PFSK-1 (cell line): Measurements from ENCODE around the gene TELO2.

Experiments
- FOXP2 ChIP-seq: optimal IDR thresholded peaks from 2 replicates; pipeline ENCODE3; 2011; ENCODE audit warnings: borderline replicate concordance, control low read depth, inconsistent platforms; ENCODE audit not compliant: insufficient read depth; ENCODE audit errors: extremely low read length, extremely low read depth
- POLR2AphosphoS5 ChIP-seq: IDR thresholded peaks from 2 replicates; pipeline ENCODE4 v1.6.1; 2012; ENCODE audit warnings: low read depth, mild to moderate bottlenecking, control low read depth, low read length, moderate library complexity
- REST ChIP-seq, 2 experiments: IDR thresholded peaks; 2 replicates each; pipeline versions ENCODE4 v1.6.1 to v1.8.0; 2011 to 2012; ENCODE audit warnings: low read depth in 2 of 2, low read length in 2 of 2, control low read depth in 1 of 2, inconsistent platforms in 1 of 2, mild to moderate bottlenecking in 1 of 2, moderate library complexity in 1 of 2; ENCODE audit not compliant: insufficient read depth in 1 of 2
- SIN3A ChIP-seq: IDR thresholded peaks from 2 replicates; pipeline ENCODE4 v1.6.1; 2012; ENCODE audit warnings: mild to moderate bottlenecking, low read length, moderate library complexity, borderline replicate concordance; ENCODE audit not compliant: insufficient read depth
- TAF1 ChIP-seq: IDR thresholded peaks from 2 replicates; pipeline ENCODE4 v1.6.1; 2012; ENCODE audit warnings: low read length, control low read depth, borderline replicate concordance; ENCODE audit not compliant: insufficient read depth

Gene TELO2

GRCh38 chr16:1466054-1466453 is 27.1 kb upstream of the TELO2 start:
- no peak for TF ChIP-seq REST (IDR thresholded peaks at IDR 0.05; ENCODE audit: insufficient read depth in 1 of 2, low read depth in 2 of 2, low read length in 2 of 2)
- TF ChIP-seq SIN3A = no peak
- TF ChIP-seq POLR2AphosphoS5 = no peak
- TF ChIP-seq FOXP2 = no peak
- TF ChIP-seq TAF1 = no peak

GRCh38 chr16:1466968-1467521 is 26.1 kb upstream of the TELO2 start:
- TF ChIP-seq REST (IDR thresholded peaks at IDR 0.05; ENCODE audit: insufficient read depth in 1 of 2, low read depth in 2 of 2, low read length in 2 of 2) = no peak
- TF ChIP-seq TAF1 = no peak
- no peak for TF ChIP-seq POLR2AphosphoS5
- no peak for TF ChIP-seq FOXP2
- no peak for TF ChIP-seq SIN3A

- no peak for TF ChIP-seq POLR2AphosphoS5
- no peak for TF ChIP-seq FOXP2
- no peak for TF ChIP-seq SIN3A
- no peak for TF ChIP-seq REST (IDR thresholded peaks at IDR 0.05; ENCODE audit: insufficient read depth in 1 of 2, low read depth in 2 of 2, low read length in 2 of 2)
- no peak for TF ChIP-seq TAF1
These were observed 24.7 kb upstream of the TELO2 start for GRCh38 chr16:1468426-1468810.

- TF ChIP-seq REST (IDR thresholded peaks at IDR 0.05; ENCODE audit: insufficient read depth in 1 of 2, low read depth in 2 of 2, low read length in 2 of 2) = no peak
- no peak for TF ChIP-seq TAF1
- TF ChIP-seq FOXP2 = no peak
- TF ChIP-seq SIN3A = no peak
- no peak for TF ChIP-seq POLR2AphosphoS5
These were observed 23.4 kb upstream of the TELO2 start for GRCh38 chr16:1469693-1470201.
